NCI-H146 treated with DMSO at 0.1 percent for 48 hours (cell line): ENCODE data around the gene INSYN2A.

ENCODE experiments used
- DNase-seq: peaks from one replicate; lab custom pipeline; 2025; ENCODE audit not compliant: unreplicated experiment; lab: John Stamatoyannopoulos, UW

INSYN2A gene

GRCh38 chr10:127195571-127196281, 665 bp downstream of the INSYN2A start:
- DNase-seq: no peak

GRCh38 chr10:127195041-127195506, 1.3 kb downstream of the INSYN2A start:
- no peak for DNase-seq

GRCh38 chr10:127194599-127194998, 1.8 kb downstream of the INSYN2A start:
- DNase-seq: no peak

- DNase-seq: no peak
Observed at GRCh38 chr10:127194111-127194510, 2.3 kb downstream of the INSYN2A start.

GRCh38 chr10:127193125-127193524, 3.3 kb downstream of the INSYN2A start:
- no peak for DNase-seq

- DNase-seq: no peak
Observed at GRCh38 chr10:127190427-127190826, 6.0 kb downstream of the INSYN2A start.

- DNase-seq: no peak
Observed at GRCh38 chr10:127189226-127189625, 7.2 kb downstream of the INSYN2A start.

- DNase-seq: no peak
Observed at GRCh38 chr10:127186813-127187212, 9.6 kb downstream of the INSYN2A start.

GRCh38 chr10:127184582-127184981, 11.8 kb downstream of the INSYN2A start:
- DNase-seq: no peak

- DNase-seq: no peak
Observed at GRCh38 chr10:127182161-127182560, 14.2 kb downstream of the INSYN2A start.

GRCh38 chr10:127179612-127180250, 16.7 kb downstream of the INSYN2A start:
- no peak for DNase-seq

GRCh38 chr10:127176649-127177048, 19.7 kb downstream of the INSYN2A start:
- no peak for DNase-seq

GRCh38 chr10:127175357-127176110, 20.9 kb downstream of the INSYN2A start:
- DNase-seq: no peak

- DNase-seq: no peak
Observed at GRCh38 chr10:127174866-127175265, 21.5 kb downstream of the INSYN2A start.

- DNase-seq: no peak
Observed at GRCh38 chr10:127168261-127168660, 28.1 kb downstream of the INSYN2A start.

- DNase-seq: no peak
Observed at GRCh38 chr10:127162841-127163240, 33.5 kb downstream of the INSYN2A start.

GRCh38 chr10:127161482-127161881, 34.9 kb downstream of the INSYN2A start:
- peak; percentile 7 for DNase-seq

GRCh38 chr10:127159648-127160245, 36.6 kb downstream of the INSYN2A start:
- no peak for DNase-seq

GRCh38 chr10:127158662-127159061, 37.7 kb downstream of the INSYN2A start:
- DNase-seq: no peak

GRCh38 chr10:127157506-127158200, 38.7 kb downstream of the INSYN2A start:
- DNase-seq: no peak

- peak; percentile 56 for DNase-seq
Observed at GRCh38 chr10:127157089-127157488, 39.3 kb downstream of the INSYN2A start.
